ENCODE measurements around the gene FBXL2.
"Not testable (repeated sequence)": the region's sequence is repeated elsewhere in the genome, so short reads cannot be mapped to it uniquely, and the experiment has no call there.

Gene FBXL2

GRCh38 chr3:33388374-33389100, 111.3 kb downstream of the FBXL2 start:
- DNase-seq: no peak

- no peak for DNase-seq
Observed at GRCh38 chr3:33389908-33390307, 112.7 kb downstream of the FBXL2 start.

- no peak for DNase-seq
Observed at GRCh38 chr3:33391255-33391995, 114.2 kb downstream of the FBXL2 start.

- no peak for DNase-seq
Observed at GRCh38 chr3:33392144-33392543, 114.9 kb downstream of the FBXL2 start.

- no peak for DNase-seq
Observed at GRCh38 chr3:33392703-33393125, 115.5 kb downstream of the FBXL2 start.

GRCh38 chr3:33394403-33395054, 117.3 kb downstream of the FBXL2 start:
- no peak for DNase-seq

GRCh38 chr3:33395900-33396299, 118.7 kb downstream of the FBXL2 start:
- no peak for DNase-seq

GRCh38 chr3:33398410-33398809, 121.2 kb downstream of the FBXL2 start:
- DNase-seq: no peak

- DNase-seq: no peak
Observed at GRCh38 chr3:33401781-33402180, 124.5 kb downstream of the FBXL2 start.

- DNase-seq: no peak
Observed at GRCh38 chr3:33402936-33403335, 125.7 kb downstream of the FBXL2 start.

- no peak for DNase-seq
Observed at GRCh38 chr3:33403756-33404155, 126.5 kb downstream of the FBXL2 start.

- DNase-seq: not testable (repeated sequence)
Observed at GRCh38 chr3:33410816-33411215, 133.6 kb downstream of the FBXL2 start.

- no peak for DNase-seq
Observed at GRCh38 chr3:33417066-33417673, 139.9 kb downstream of the FBXL2 start.

- no peak for DNase-seq
Observed at GRCh38 chr3:33419948-33420347, 142.7 kb downstream of the FBXL2 start.

- no peak for DNase-seq
Observed at GRCh38 chr3:33420966-33421365, 143.7 kb downstream of the FBXL2 start.

GRCh38 chr3:33424606-33425452, 147.6 kb downstream of the FBXL2 start:
- no peak for DNase-seq

- DNase-seq: no peak
Observed at GRCh38 chr3:33425453-33425852, 148.2 kb downstream of the FBXL2 start.

- DNase-seq: no peak
Observed at GRCh38 chr3:33426068-33426467, 148.8 kb downstream of the FBXL2 start.

- DNase-seq: no peak
Observed at GRCh38 chr3:33426630-33427317, 149.5 kb downstream of the FBXL2 start.

GRCh38 chr3:33428734-33429133, 151.5 kb downstream of the FBXL2 start:
- no peak for DNase-seq

GRCh38 chr3:33429306-33429705, 152.1 kb downstream of the FBXL2 start:
- DNase-seq: not testable (repeated sequence)

- no peak for DNase-seq
Observed at GRCh38 chr3:33430061-33430460, 152.8 kb downstream of the FBXL2 start.
